GM18520 (cell line): ENCODE measurements around the gene OSCP1.

ENCODE experiments used
- ATAC-seq: cut with Tn5 transposase; IDR thresholded peaks from one replicate; pipeline ENCODE4 v1.9.1; 2021; ENCODE audit not compliant: unreplicated experiment

OSCP1 gene

GRCh38 chr1:36475910-36476604 lies 25.8 kb upstream of the OSCP1 start:
- ATAC-seq, result no peak

- no peak for ATAC-seq
Observed at GRCh38 chr1:36475341-36475740, 25.1 kb upstream of the OSCP1 start.

GRCh38 chr1:36472656-36473055 lies 22.4 kb upstream of the OSCP1 start:
- ATAC-seq, result no peak

GRCh38 chr1:36471830-36472641 lies 21.8 kb upstream of the OSCP1 start:
- ATAC-seq, result no peak

- ATAC-seq, result no peak
Observed at GRCh38 chr1:36469163-36469562, 18.9 kb upstream of the OSCP1 start.

GRCh38 chr1:36467700-36468455 lies 17.6 kb upstream of the OSCP1 start:
- ATAC-seq, result no peak

- no peak for ATAC-seq
Observed at GRCh38 chr1:36467027-36467410, 16.8 kb upstream of the OSCP1 start.

GRCh38 chr1:36466370-36467026 lies 16.2 kb upstream of the OSCP1 start:
- ATAC-seq, result no peak

GRCh38 chr1:36465731-36466369 lies 15.6 kb upstream of the OSCP1 start:
- ATAC-seq, result no peak

GRCh38 chr1:36464605-36465393 lies 14.5 kb upstream of the OSCP1 start:
- peak; percentile 17 for ATAC-seq

GRCh38 chr1:36463803-36464604 lies 13.8 kb upstream of the OSCP1 start, which contains the start of gene MRPS15:
Gene MRPS15, minus strand, starts transcription at chr1:36464384. Its CDS starts 109 bp downstream, at chr1:36464275.
- peak; percentile 90 for ATAC-seq

- no peak for ATAC-seq
Observed at GRCh38 chr1:36463463-36463802, 13.2 kb upstream of the OSCP1 start.

GRCh38 chr1:36458910-36459309 lies 8.7 kb upstream of the OSCP1 start:
- no peak for ATAC-seq

- no peak for ATAC-seq
Observed at GRCh38 chr1:36457691-36458090, 7.4 kb upstream of the OSCP1 start.

- ATAC-seq, result no peak
Observed at GRCh38 chr1:36456391-36456928, 6.2 kb upstream of the OSCP1 start.

- ATAC-seq, result no peak
Observed at GRCh38 chr1:36455386-36455785, 5.1 kb upstream of the OSCP1 start.

GRCh38 chr1:36453600-36454388 lies 3.5 kb upstream of the OSCP1 start:
- no peak for ATAC-seq

- ATAC-seq, result no peak
Observed at GRCh38 chr1:36453051-36453450, 2.8 kb upstream of the OSCP1 start.
